Mesodermal cell (in vitro differentiated cells): ENCODE data around the gene PHACTR1.

Experiments used
- H3K27ac ChIP-seq: 2 replicates; pipeline ENCODE4 v1.7.0; 2013; ENCODE audit warnings: mild to moderate bottlenecking, low read depth, low read length, moderate library complexity; ENCODE audit not compliant: severe bottlenecking
- H3K36me3 ChIP-seq: 2 replicates; pipeline ENCODE4 v1.7.1; 2013; ENCODE audit warnings: mild to moderate bottlenecking, low read length, moderate library complexity; ENCODE audit not compliant: control insufficient read depth, insufficient read depth
- H3K4me1 ChIP-seq: one replicate; pipeline ENCODE4 v1.7.1; 2013; ENCODE audit warnings: mild to moderate bottlenecking, low read length; ENCODE audit not compliant: insufficient read depth, control insufficient read depth, poor library complexity, severe bottlenecking
- H3K4me3 ChIP-seq: 2 replicates; pipeline ENCODE4 v1.7.0; 2013; ENCODE audit warnings: low read length, control low read depth, mild to moderate bottlenecking; ENCODE audit not compliant: insufficient read depth, poor library complexity, severe bottlenecking; ENCODE audit errors: extremely low read depth
- H3K9me3 ChIP-seq: 2 replicates; pipeline ENCODE4 v1.7.1; 2013; ENCODE audit warnings: mild to moderate bottlenecking, low read length, moderate library complexity; ENCODE audit not compliant: control insufficient read depth
- WGBS, 2 experiments: methylation state at CpG; one replicate each; pipeline ENCODE4 v1.1.5; 2013; ENCODE audit warnings: missing lambda C conversion rate in 2 of 2; ENCODE audit not compliant: insufficient coverage in 2 of 2; 5-methylcytosine and 5-hydroxymethylcytosine counted together

Gene PHACTR1

DNA sequence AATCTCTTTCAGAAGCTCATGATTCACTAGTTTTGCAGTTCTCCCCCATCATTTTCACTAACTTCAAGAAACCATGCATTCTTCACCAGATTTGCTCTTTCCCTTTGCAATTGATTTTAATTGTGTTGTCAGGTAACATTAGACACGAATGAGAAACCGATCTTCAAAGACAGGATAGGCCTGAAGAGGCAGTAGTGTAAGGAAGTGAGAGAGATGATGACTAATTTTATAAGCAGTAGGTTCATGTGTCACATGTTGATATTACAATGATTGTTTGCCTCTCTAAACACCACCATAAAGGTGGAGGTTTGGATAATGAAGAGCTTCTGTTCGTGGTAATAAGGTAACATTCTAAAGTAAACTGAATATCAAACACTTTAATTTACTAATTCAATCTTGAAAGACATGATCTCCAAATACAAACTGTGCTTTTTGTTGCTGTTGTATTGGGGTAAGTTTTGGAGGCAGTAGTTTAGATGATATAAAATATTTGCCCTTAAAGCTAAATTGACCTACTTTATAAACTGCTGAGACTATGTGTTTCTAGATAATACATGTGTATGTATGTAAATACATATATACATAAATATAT is 207.2 kb downstream of the PHACTR1 start:
- Histone ChIP-seq H3K27ac (no peak overlapping the region), H3K9me3 (no peaks in the 10 kb centered on the region), H3K4me1 (no peaks in the 10 kb centered on the region), H3K4me3 (no peak overlapping the region), H3K36me3 (no peaks in the 10 kb centered on the region)
- 85 to 100% methylated on average over 2 of the region's 3 CpGs for WGBS, 2 experiments

DNA sequence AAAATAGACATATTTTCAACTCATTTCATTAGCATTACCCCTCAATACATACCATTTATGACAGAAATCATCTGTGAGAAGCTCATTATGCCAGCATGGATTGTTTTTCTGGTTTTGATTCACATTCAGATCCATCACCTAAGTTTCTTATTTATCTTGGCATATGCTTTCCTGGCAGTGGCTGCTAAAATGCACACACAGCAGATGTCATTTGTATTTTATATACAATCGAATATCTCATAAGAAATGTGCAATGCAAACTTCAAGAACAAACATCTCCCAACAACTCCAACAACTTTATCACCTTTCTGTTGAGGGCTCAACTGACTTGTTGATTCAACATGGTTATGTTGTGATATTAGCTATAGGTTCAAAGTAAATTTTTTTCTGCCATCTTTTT is 208.3 kb downstream of the PHACTR1 start:
- H3K4me3 ChIP-seq, result no peak overlapping the region
- H3K36me3 ChIP-seq, result no peaks in the 10 kb centered on the region
- no peak overlapping the region for H3K27ac ChIP-seq
- WGBS, 2 experiments, result no CpG with 5 or more reads among the region's 1 CpG
- no peaks in the 10 kb centered on the region for H3K4me1 ChIP-seq
- no peaks in the 10 kb centered on the region for H3K9me3 ChIP-seq

DNA sequence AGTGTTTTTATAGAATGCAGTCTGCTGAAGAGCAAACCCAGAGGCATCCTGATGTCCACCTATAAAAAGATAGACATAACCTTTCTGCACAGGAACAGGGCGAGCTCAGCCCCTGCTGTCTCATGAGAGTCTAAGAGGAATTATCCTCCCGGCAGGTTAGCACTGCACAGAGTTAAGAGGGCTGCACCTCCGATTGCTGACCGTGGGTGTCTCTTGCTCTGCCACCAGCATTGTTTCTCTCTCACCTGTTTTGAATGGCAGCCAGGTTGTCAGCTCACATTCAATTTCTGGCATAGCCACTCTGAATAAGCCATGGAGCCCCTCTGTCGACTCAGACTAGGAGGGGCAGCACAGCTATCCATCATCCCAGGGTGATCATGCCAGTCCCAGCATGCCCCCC is 211.2 kb downstream of the PHACTR1 start:
- Histone ChIP-seq H3K36me3 (no peaks in the 10 kb centered on the region), H3K4me1 (no peaks in the 10 kb centered on the region), H3K4me3 (no peak overlapping the region), H3K9me3 (no peaks in the 10 kb centered on the region), H3K27ac (no peak overlapping the region)
- WGBS, 2 experiments, result 85 to 87% methylated on average over 5 of the region's 5 CpGs

DNA sequence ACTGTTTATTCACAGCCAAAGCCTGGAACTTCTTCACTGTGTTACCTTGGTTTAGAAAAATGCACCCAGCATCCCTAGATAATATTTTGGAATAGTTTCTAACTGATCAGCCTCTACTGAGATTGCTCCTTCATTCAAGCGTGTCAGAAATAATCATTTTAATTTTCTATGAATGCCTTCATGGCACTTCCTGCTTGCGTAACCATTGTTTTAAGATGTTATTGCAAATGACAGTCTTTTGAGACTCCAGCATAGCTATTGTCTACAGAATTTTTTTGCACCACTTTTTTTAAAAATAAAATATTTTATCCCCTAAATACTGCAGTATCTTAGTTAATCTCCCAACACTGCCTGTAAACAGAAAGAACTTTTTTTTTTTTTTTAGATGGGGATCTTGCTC is 213.1 kb downstream of the PHACTR1 start:
- Histone ChIP-seq H3K9me3 (no peaks in the 10 kb centered on the region), H3K36me3 (no peaks in the 10 kb centered on the region), H3K4me1 (no peaks in the 10 kb centered on the region), H3K4me3 (no peak overlapping the region), H3K27ac (no peak overlapping the region)
- WGBS, 2 experiments, result no CpG with 5 or more reads among the region's 2 CpGs

DNA sequence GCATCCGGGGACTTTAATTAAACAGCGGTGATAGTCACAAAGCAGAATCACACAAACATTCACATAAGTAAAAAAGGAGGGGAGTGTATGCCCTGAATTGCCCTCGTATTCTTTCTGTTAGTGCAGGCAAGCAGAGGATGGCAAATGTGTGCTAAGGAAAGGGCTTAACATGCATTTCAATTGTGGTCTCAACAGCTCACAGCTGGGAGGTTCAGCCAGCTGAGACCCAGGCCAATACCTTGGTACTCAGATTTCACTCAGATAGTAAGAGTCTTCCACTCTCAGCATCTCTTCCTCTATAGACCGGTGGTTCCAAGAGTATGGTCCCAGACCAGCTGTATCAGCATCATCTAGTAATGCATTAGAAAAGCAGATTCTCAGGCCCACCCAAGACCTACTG is 215.1 kb downstream of the PHACTR1 start:
- no peak overlapping the region for H3K4me3 ChIP-seq
- no peaks in the 10 kb centered on the region for H3K9me3 ChIP-seq
- WGBS, 2 experiments, result 80 to 92% methylated on average over 2 of the region's 4 CpGs
- no peak overlapping the region for H3K27ac ChIP-seq
- H3K4me1 ChIP-seq, result no peaks in the 10 kb centered on the region
- no peaks in the 10 kb centered on the region for H3K36me3 ChIP-seq

DNA sequence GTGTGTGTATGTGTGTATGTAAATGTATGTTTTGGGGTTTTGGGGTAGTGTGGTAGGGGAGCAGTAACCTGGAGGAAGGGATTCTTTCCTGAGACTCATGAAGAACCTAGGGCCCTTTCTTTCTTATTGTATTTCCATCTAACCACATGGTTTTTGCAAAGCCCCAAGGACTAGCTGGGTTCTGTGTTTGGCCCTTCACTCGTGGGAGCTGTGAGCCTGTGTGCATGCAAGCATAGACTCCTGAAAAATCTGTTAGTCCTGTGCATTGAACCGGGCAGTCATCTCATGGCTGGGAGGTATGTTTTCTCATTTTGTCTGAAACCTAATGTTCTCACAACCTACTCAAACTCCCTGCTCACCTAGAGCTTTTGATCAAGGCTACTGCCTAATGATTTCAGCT is 219.1 kb downstream of the PHACTR1 start:
- Histone ChIP-seq H3K4me3 (no peak overlapping the region), H3K9me3 (no peaks in the 10 kb centered on the region), H3K4me1 (no peaks in the 10 kb centered on the region), H3K27ac (no peak overlapping the region), H3K36me3 (no peaks in the 10 kb centered on the region)
- WGBS, 2 experiments, result 75 to 100% methylated on average over 1 of the region's 2 CpGs

DNA sequence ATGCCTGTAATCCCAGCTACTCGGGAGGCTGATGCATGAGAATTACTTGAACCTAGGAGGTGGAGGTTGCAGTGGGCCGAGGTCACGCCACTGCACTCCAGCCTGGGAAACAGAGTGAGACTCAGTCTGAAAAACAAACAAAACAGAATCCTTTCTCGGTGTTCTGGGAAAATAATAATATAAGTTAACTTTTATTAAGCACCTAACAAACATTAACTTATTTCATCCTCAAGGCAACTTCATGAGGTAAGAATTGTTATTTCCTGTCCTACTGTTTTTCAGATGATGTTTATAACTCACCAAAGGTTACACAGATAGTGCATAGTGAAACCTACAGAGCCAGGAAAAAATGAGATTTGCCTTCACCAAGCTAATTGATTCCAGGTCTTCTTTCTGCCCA is 221.4 kb downstream of the PHACTR1 start:
- no peak overlapping the region for H3K4me3 ChIP-seq
- no peaks in the 10 kb centered on the region for H3K9me3 ChIP-seq
- no peaks in the 10 kb centered on the region for H3K4me1 ChIP-seq
- no peak overlapping the region for H3K27ac ChIP-seq
- H3K36me3 ChIP-seq, result no peaks in the 10 kb centered on the region
- WGBS, 2 experiments, result 80 to 89% methylated on average over 1 to 3 of the region's 4 CpGs

DNA sequence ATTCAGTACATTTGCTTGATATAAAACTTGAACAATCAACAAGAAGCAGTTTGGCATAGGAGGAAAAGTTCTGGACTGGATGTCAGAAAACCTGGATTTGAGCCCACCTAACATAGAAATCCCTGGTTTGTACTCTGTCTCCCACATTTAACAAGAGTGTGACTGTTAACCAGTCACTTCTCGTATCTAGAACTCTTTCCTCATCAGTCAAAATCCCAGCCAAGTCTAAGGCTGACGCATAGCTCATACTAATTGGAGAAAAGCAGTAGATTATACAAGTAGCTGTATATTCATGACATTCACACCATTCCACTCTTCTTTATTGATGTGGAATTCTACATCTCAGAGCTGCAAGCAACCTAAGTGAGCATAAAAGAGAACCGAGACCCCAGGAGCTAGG is 222.7 kb downstream of the PHACTR1 start:
- no peaks in the 10 kb centered on the region for H3K9me3 ChIP-seq
- H3K36me3 ChIP-seq, result no peaks in the 10 kb centered on the region
- no peaks in the 10 kb centered on the region for H3K4me1 ChIP-seq
- 88% methylated on average over 1 of the region's 3 CpGs for WGBS, 2 experiments
- no peak overlapping the region for H3K4me3 ChIP-seq
- H3K27ac ChIP-seq, result no peak overlapping the region

DNA sequence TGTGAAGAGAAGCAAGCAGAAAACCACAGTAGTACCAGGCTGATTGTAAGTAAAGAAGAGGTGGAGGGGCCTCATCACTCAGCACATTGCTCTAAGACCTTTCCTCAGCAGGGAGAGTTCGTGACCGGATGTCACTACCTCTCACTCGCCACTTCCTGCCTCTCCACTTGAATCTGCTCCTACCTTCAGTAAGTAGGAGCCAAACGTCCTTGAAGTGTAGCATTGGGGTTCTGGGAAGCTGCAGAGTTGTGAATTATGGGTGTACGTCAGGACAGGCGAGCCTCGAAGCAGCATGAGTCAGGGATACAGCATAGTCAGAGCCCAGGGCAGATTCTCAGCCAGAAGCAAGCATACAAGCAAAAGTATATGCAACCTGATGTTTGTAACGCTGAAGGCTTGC is 224.9 kb downstream of the PHACTR1 start:
- Histone ChIP-seq H3K36me3 (no peaks in the 10 kb centered on the region), H3K4me1 (no peaks in the 10 kb centered on the region), H3K9me3 (no peaks in the 10 kb centered on the region), H3K27ac (no peak overlapping the region), H3K4me3 (no peak overlapping the region)
- WGBS, 2 experiments, result 87% methylated on average over 7 to 8 of the region's 8 CpGs

DNA sequence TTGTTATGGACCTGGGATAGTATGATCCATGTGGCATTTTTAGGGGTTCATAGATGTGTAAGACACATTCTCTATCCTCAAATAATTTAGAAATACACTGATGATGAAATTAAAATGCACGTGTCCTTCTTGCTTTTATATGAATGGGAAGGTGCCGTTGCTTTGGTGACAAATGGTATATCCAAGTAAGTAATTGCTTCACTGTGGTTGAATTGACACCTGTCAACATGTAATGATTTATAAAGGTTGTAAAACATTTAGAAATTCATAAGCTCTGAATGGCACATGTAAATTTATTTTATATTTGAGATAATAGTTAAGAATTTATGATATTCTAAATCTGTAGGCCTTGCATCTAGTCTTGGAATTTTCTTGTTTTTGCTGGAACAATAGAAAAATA is 227.0 kb downstream of the PHACTR1 start:
- no peaks in the 10 kb centered on the region for H3K9me3 ChIP-seq
- 83% methylated on average over 1 of the region's 2 CpGs; no CpG with 5 or more reads in 1 of the 2 experiments for WGBS, 2 experiments

DNA sequence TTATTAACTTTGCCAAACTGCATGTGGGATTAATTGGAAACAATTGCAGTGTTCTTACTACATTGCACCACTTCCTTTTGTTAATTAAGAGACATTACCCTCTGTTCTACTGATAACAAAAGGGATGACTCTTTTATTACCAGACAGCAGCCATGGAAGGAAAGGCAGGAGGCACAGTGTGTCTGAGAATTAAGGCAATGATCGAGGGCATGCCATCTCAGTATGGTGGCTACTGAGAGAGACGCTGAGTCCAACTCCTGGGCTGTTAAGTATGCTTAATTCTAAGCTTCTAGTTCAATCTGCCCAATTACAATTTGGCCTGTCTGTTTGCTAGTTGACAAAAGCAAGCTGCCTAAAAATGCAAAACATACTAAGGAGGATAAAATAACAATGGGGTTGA is 227.4 kb downstream of the PHACTR1 start:
- Histone ChIP-seq H3K27ac (no peak overlapping the region), H3K4me1 (no peaks in the 10 kb centered on the region), H3K4me3 (no peak overlapping the region), H3K9me3 (no peaks in the 10 kb centered on the region), H3K36me3 (no peaks in the 10 kb centered on the region)
- WGBS, 2 experiments, result 100% methylated on average over 2 of the region's 2 CpGs; no CpG with 5 or more reads in 1 of the 2 experiments

More for the DNA sequence above, 227.0 kb downstream of the PHACTR1 start:
- Histone ChIP-seq H3K36me3 (no peaks in the 10 kb centered on the region), H3K4me1 (no peaks in the 10 kb centered on the region), H3K27ac (no peak overlapping the region), H3K4me3 (no peak overlapping the region)
